GM10847 (cell line): ENCODE measurements around the gene CTR9.

Experiments
- POLR2A ChIP-seq: IDR thresholded peaks from 2 replicates; pipeline ENCODE4 v1.6.1; 2011; ENCODE audit not compliant: insufficient read length; ENCODE audit errors: extremely low read depth

CTR9 gene

DNA sequence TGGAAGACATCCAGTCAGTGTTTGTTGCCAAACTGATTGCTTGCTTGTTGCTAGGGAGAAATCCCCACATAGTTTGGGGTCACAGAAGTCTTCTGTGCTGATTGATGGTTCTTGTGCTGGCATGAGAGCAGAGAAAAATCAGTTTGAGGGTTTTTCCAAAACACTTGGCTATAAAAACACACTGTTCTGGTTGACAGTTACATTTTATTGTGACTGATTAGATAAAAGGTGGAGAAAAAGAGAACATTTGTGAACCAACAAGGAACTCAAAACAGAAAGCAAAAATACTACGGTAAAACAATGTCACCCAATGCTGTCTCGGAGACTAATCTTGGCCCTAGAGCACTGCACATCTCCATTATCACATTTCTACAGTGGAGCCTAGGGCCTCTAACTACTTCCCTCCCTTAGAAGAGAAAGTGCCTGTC is 72.1 kb downstream of the CTR9 start:
- no peak for TF ChIP-seq POLR2A

DNA sequence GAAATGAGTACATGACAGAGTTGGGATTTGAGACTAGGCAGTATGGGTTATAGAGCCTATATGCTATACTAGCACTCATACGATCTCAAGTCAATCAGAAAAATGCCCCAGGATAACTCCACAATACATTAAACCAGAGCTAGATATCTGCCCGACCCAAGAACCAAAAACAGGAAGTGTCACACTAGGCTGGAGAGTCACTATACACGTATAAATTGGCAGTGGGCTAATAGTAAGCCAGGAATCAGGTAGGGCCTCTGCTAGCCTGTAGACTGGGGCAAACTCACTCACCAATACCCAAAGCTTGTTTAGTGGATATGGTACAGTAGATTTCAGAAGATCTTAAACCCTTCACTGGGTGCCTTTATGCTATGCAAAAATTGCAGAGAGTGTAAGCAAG is 73.8 kb downstream of the CTR9 start:
- no peak for TF ChIP-seq POLR2A

- no peak for TF ChIP-seq POLR2A
Observed at GRCh38 chr11:10828402-10828801, 77.4 kb downstream of the CTR9 start.

- TF ChIP-seq POLR2A = no peak
Observed at GRCh38 chr11:10829139-10829538, 78.1 kb downstream of the CTR9 start.
